HG02759 (cell line): ENCODE results near the gene LARGE1.

Experiments used
- ATAC-seq: cut with Tn5 transposase; IDR thresholded peaks from one replicate; pipeline ENCODE4 v1.9.1; 2021; ENCODE audit warnings: mild to moderate bottlenecking, moderate library complexity; ENCODE audit not compliant: unreplicated experiment

The LARGE1 gene

GRCh38 chr22:33337524-33337923 is 582.8 kb downstream of the LARGE1 start:
- no peak for ATAC-seq

GRCh38 chr22:33335611-33336279 is 584.5 kb downstream of the LARGE1 start:
- no peak for ATAC-seq

GRCh38 chr22:33332538-33332937 is 587.7 kb downstream of the LARGE1 start:
- ATAC-seq: no peak

- no peak for ATAC-seq
Observed at GRCh38 chr22:33331017-33331416, 589.3 kb downstream of the LARGE1 start.

GRCh38 chr22:33330534-33330933 is 589.7 kb downstream of the LARGE1 start:
- no peak for ATAC-seq

GRCh38 chr22:33329398-33329797 is 590.9 kb downstream of the LARGE1 start:
- ATAC-seq: no peak

- ATAC-seq: no peak
Observed at GRCh38 chr22:33328789-33329296, 591.4 kb downstream of the LARGE1 start.

GRCh38 chr22:33327348-33327860 is 592.9 kb downstream of the LARGE1 start:
- ATAC-seq: no peak

- no peak for ATAC-seq
Observed at GRCh38 chr22:33326540-33327295, 593.6 kb downstream of the LARGE1 start.

GRCh38 chr22:33325232-33326004 is 594.9 kb downstream of the LARGE1 start:
- no peak for ATAC-seq

GRCh38 chr22:33324228-33324627 is 596.0 kb downstream of the LARGE1 start:
- ATAC-seq: no peak

- ATAC-seq: no peak
Observed at GRCh38 chr22:33321466-33321865, 598.8 kb downstream of the LARGE1 start.

- no peak for ATAC-seq
Observed at GRCh38 chr22:33315954-33316353, 604.3 kb downstream of the LARGE1 start.

- ATAC-seq: no peak
Observed at GRCh38 chr22:33315117-33315516, 605.2 kb downstream of the LARGE1 start.

GRCh38 chr22:33314316-33314715 is 606.0 kb downstream of the LARGE1 start:
- ATAC-seq: no peak

- no peak for ATAC-seq
Observed at GRCh38 chr22:33303099-33303498, 617.2 kb downstream of the LARGE1 start.

GRCh38 chr22:33302549-33302948 is 617.7 kb downstream of the LARGE1 start:
- no peak for ATAC-seq

GRCh38 chr22:33302049-33302545 is 618.2 kb downstream of the LARGE1 start:
- ATAC-seq: peak; percentile 66

- no peak for ATAC-seq
Observed at GRCh38 chr22:33300165-33300564, 620.1 kb downstream of the LARGE1 start.

GRCh38 chr22:33299245-33299956 is 620.9 kb downstream of the LARGE1 start:
- ATAC-seq: peak; percentile 83
